Measurements from ENCODE around the gene FN1. TPM values are rescaled to one million over a fixed set of nuclear protein-coding genes. Genes with fewer than 3 reads are reported as not detected.
A peak's percentile ranks its signal among the peaks of the same experiment; 100 is the strongest.

The FN1 gene
- total RNA-seq, 1 donor from 2014 or later = 909 TPM

GRCh38 chr2:215434447-215435279 lies 1.2 kb downstream of the FN1 start:
- Mint-ChIP-seq H3K9me3 (no peaks in the 10 kb centered on the region), H3K27ac (peak overlapping the region; percentile 89), H3K36me3 (peaks cover 17% of the 10 kb centered on the region), H3K4me3 (peak overlapping the region; percentile 80), H3K4me1 (peaks cover 48% of the 10 kb centered on the region), H3K27me3 (ENCODE audit: low read depth) (peaks cover 16% of the 10 kb centered on the region)
- TF ChIP-seq CTCF (IDR thresholded peaks at IDR 0.05; ENCODE audit: unreplicated experiment) = no peak
- no peak for DNase-seq (ENCODE audit: low spot score in 2 of 2, unreplicated experiment in 2 of 2)

GRCh38 chr2:215432759-215433594 lies 2.9 kb downstream of the FN1 start:
- TF ChIP-seq CTCF (IDR thresholded peaks at IDR 0.05; ENCODE audit: unreplicated experiment) = no peak
- no peaks in the 10 kb centered on the region for H3K9me3 Mint-ChIP-seq
- peaks cover 27% of the 10 kb centered on the region for H3K36me3 Mint-ChIP-seq
- H3K4me1 Mint-ChIP-seq = peaks cover 37% of the 10 kb centered on the region
- peak overlapping the region; percentile 71 for H3K27ac Mint-ChIP-seq
- H3K4me3 Mint-ChIP-seq = peak overlapping the region; percentile 80
- no peak for DNase-seq (ENCODE audit: low spot score in 2 of 2, unreplicated experiment in 2 of 2)
- peaks cover 10% of the 10 kb centered on the region for H3K27me3 Mint-ChIP-seq (ENCODE audit: low read depth)

- H3K27me3 Mint-ChIP-seq (ENCODE audit: low read depth) = peaks cover 6% of the 10 kb centered on the region
- no peak for DNase-seq (ENCODE audit: low spot score in 2 of 2, unreplicated experiment in 2 of 2)
- H3K27ac Mint-ChIP-seq = no peak overlapping the region
- peaks cover 30% of the 10 kb centered on the region for H3K36me3 Mint-ChIP-seq
- H3K4me1 Mint-ChIP-seq = peaks cover 33% of the 10 kb centered on the region
- H3K9me3 Mint-ChIP-seq = no peaks in the 10 kb centered on the region
- no peak overlapping the region for H3K4me3 Mint-ChIP-seq
- TF ChIP-seq CTCF (IDR thresholded peaks at IDR 0.05; ENCODE audit: unreplicated experiment) = no peak
These were observed 3.8 kb downstream of the FN1 start for GRCh38 chr2:215431778-215432758.

GRCh38 chr2:215431290-215431689 lies 4.6 kb downstream of the FN1 start:
- no peaks in the 10 kb centered on the region for H3K27me3 Mint-ChIP-seq (ENCODE audit: low read depth)
- H3K9me3 Mint-ChIP-seq = no peaks in the 10 kb centered on the region
- peaks cover 27% of the 10 kb centered on the region for H3K4me1 Mint-ChIP-seq
- H3K36me3 Mint-ChIP-seq = peaks cover 32% of the 10 kb centered on the region
- H3K4me3 Mint-ChIP-seq = no peak overlapping the region
- peak overlapping the region; percentile 75 for H3K27ac Mint-ChIP-seq
- TF ChIP-seq CTCF (IDR thresholded peaks at IDR 0.05; ENCODE audit: unreplicated experiment) = no peak
- DNase-seq (ENCODE audit: low spot score in 2 of 2, unreplicated experiment in 2 of 2) = no peak
